Stimulated activated CD4-positive, alpha-beta T cell treated with anti-CD3 and anti-CD28 coated beads, Interleukin-4, amount 100 ng/mL, for 48 hours (primary cell): ENCODE measurements around the gene PEBP1.

Experiments used
- DNase-seq, 2 donors: peaks; one replicate each; pipeline ENCODE4 v3.0.0-alpha.2; 2020; ENCODE audit warnings: low read depth in 2 of 2

The PEBP1 gene

DNA sequence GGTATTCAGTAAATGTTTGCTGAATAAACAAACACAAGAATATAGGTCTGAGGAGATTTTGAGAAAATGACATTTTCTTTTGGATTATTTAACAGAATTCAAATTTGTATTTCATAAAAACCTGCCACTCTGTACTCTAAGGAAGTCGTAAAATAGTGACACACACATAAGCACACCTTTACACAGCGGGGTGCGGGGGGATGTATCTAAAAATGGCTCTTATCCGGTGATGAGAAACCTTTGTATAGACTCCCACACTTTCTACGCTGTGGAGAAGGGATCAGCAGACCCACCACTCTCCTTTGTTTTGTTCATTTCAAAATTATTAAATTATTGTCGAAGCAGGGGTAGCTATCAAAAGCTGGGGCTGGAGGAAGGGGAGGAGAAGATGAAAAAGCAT, 58.0 kb downstream of the PEBP1 start:
- no peak for DNase-seq
